HUDEP-2 (cell line): Measurements from ENCODE around the gene CRTC3.
"Not testable (repeated sequence)": the region's sequence is repeated elsewhere in the genome, so short reads cannot be mapped to it uniquely, and the experiment has no call there.

Experiments used
- DNase-seq, 76 experiments: peaks; one replicate each; lab custom pipeline; 2025; ENCODE audit not compliant: unreplicated experiment in 76 of 76; lab: John Stamatoyannopoulos, UW

Gene CRTC3

DNA sequence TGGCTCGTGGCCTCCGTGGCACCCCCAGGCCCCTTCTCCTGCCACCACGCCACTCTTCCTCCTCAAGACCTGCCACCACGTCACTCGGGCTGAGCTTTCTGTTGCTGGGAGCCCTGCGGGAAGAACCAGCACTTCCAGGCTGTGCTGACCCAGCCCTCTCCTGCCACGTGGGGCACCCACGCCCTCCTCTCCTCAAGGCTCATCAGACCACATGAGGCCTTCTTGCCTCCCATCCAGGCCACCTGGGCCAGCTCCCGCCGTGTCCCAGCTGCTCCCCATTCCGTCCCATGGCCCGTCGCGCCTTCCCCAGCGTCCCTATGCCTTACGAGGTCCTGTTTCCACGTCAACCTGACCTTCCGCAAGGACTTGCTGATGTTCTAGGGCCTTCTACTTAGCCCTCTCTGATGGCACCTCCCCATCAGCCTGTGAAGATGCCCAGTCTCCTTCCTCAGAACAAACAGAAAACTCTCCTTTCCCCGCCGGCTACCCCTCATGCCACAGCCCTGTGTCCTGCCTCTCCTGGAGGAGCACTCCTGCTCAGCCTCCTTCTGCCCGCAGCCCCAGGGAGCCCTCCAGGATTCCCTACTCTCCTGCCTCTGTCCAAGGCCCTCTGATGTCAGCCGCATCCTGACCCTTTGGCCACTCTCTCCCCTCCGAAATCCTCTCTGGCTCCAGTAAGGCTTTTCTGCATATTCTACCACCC lies 116.3 kb downstream of the CRTC3 start:
- DNase-seq, result peak in 2 of 76 experiments; percentile 10 to 13

DNA sequence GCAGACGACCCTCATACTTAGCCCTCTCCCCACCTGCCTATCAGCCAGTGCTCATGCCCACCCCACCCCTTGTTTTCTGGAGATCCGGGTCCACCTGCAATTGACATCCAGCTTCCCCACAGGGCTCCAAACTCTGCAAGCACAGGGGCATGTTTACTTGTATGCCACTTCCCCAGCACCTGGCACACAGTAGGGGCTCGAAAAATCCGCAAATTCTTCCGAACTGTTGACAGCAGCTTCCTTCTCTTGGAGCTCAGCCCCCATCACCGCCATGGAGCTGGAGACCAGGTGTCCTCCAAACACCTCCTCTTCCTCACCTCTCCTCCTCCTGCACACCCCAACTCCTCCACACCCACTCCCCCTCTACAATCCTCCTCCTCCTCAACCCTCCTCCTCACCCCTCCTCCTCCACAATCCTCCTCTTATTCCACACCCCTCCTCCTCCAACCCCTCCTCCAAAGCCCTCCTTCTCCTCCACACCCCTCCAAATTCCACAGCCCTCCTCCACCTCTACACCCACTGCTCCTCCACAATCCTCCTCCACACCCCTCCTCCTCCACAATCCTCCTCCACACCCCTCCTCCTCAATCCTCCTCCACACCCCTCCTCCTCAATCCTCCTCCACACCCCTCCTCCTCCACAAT lies 117.1 kb downstream of the CRTC3 start:
- peak in 2 of 76 experiments; percentile 24 to 41 for DNase-seq

DNA sequence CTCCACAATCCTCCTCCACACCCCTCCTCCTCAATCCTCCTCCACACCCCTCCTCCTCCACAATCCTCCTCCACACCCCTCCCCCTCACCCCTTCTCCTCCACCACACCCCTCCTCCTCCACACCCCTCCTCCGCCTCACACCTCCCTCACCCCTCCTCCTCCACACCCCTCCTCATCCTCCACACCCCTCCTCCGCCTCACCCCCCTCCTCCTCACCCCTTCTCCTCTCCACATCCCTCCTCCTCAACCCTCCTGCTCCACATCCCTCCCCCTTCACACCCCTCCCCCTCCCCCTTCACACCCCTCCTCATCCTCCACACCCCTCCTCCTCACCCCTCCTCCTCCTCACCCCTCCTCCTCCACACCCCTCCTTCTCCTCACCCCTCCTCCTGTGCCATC lies 117.6 kb downstream of the CRTC3 start:
- DNase-seq, result peak in 31 of 76 experiments; percentile 17 to 55 (median 33)

DNA sequence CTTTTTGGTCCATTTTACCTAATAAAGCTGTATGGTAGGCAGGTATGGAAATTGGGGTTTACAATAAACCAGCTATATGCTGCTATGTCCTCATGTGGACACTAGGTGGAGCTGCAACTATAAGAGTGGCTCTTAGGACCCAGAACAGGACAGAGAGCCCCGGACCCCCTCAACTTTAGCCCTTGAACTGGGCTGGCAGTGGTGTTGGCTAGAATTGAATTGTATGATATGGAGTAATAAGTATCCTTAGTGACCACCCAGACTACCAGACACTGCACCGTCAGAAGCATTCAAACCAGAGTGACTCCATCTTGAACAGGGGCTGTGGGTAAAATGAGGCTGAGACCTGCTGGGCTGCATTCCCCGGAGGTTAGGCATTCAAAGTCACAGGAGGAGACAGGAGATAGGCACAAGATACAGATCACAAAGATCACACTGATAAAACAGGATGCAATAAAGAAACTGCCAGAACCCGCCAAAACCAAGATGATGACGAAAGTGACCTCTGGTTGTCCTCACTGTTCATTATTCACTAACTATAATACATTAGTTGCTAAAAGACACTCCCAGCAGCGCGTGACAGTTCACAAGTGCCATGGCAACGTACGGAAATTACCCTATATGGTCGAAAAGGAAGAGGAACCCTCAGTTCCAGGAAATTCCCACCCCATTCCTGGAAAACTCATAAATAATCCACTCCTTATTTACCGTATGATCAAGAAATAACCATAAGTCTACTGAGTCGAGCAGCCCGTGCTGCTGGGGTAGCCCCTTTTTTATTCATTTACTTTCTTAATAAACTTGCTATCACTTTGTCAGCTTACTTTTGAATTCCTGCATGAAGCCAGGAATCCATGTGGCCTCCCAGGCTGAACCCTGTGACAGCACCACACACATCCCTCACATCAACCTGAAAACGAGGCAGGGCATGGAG lies 118.7 kb downstream of the CRTC3 start:
- DNase-seq, result peak in 74 of 76 experiments; percentile 13 to 96 (median 77)

DNA sequence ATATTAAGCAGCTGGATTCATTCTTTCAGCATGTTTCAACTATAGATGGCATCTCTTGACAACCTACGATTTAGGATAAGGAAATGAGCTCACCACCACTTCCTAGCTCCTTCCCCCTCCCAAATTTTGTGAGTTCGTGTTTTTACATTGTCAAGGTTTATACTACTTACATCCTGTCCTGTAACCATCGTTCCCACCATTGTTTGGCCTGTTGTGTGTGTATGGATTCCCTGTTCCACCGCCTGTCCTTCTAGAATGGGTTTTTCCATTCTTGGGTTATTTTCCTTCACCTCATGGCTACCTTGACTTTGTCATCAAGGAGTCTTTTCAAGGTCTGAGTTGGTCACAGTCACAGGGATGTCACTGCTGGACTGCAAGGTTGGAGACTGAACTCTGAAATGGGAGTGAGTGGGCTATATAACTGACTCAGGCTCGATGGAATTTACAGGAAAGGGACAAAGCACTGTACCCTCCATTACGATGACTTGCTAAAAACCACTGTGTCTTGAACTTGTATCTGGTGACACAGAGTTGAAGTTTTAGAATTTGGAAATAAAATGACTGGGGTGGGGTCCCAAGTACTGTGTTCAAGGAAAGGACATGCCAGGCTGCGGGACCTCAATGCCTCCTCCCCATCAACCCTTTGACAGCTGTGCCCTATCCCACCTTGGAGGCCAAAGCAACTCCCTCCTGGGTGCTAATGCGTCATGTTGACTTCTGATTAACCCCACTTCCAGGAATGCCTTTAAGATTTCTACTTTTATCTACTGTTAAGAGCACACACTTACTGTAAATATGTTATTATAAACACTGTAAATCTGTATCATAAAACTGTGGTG lies 120.6 kb downstream of the CRTC3 start:
- DNase-seq, result peak in 2 of 76 experiments; percentile 8 to 17

DNA sequence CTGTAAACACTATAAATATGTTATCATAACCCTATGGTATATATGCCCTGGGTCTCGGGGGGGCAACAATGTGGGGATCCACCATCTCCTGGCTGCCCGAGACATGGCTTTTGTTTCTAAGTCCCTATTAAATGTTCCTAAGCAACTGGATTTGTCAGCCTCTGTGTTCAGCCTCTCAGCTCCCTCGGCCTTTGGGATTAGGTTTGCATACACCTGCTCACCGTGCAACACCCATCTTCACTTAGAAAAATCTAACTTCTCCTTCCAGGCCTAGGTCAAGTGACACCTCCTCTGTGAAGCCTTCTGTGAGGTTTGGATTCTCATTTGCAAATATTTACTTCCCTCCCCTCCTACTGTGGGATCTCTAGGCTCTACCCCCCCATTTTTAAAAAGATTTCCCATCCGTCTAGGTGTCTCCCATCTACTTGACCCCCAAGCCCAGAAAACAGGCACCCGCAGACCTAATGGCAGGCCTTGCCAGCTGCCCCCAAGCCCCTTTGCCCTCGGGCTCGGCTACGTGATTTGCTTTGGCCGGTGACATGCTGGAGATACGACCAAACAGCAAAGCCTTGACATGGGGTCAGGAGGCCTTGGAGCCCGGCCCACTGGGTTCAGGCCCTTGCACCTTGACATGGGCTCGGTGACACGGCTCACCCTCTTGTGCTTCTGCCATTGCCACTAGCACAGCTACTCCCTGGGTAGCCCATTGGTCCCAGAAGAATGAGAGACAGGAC lies 121.4 kb downstream of the CRTC3 start:
- no peak for DNase-seq

DNA sequence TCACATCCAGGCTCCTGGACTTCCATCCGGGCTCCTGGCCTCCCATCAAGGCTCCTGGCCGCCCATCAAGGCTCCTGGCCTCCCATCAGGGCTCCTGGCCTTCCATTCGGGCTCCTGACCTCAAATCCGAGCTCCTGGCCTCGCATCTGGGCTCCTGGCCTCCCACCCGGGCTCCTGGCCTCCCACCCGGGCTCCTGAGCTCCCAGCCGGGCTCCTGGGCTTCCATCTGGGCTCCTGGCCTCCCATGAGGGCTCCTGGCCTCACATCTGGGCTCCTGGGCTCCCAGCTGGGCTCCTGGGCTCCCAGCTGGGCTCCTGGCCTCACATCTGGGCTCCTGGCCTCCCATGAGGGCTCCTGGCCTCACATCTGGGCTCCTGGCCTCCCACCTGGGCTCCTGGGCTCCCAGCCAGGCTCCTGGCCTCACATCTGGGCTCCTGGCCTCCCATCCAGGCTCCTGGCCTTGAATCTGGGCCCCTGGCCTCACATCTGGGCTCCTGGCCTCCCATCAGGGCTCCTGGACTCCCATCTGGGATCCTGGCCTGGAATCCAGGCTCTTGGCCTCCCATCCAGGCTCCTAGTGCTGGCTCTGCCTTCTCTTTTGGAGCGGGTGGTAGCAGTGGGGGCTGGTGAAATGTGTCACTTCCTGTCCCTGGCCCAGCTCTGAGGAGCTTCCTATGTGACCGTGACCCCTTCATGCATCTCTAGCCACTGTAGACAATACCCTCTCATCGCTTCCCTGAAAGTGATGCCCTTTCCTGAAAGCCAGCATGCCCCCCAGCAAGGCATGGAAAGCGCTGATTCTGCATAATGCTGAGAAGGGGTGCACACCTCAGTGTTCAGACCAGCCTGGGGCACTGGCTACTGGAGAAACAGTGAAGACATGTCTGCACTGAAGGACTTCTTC lies 124.8 kb downstream of the CRTC3 start:
- no peak for DNase-seq

DNA sequence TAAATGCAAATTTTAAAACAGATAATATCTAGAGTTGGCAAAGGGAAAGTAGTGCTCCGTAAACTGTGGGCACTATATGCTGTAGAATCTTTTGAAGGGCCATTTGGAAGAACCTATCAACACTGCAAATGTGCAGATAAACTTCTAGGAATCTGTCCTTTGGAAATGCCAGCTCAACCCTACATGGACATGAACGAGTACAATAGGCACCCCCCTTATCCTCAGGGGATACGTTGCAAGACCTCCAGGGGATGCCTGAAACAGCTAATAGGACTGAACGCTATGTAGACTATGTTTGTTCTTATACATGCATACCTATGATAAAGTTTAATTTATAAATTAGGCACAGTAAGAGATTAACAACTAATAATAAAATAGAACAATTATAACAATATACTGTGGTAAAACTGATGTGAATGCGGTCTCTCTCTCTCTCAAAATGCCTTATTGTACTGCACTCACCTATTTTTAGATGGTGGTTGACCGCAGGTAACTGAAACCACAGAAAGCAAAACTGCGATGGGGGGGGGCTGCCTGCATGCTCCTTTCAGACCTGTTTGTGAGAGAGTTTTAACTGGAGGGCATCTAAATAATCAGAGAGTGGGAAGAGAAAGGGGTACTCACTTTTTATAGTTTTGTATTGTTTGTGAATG lies 127.9 kb downstream of the CRTC3 start:
- peak in 6 of 76 experiments; percentile 4 to 18 (median 11) for DNase-seq

DNA sequence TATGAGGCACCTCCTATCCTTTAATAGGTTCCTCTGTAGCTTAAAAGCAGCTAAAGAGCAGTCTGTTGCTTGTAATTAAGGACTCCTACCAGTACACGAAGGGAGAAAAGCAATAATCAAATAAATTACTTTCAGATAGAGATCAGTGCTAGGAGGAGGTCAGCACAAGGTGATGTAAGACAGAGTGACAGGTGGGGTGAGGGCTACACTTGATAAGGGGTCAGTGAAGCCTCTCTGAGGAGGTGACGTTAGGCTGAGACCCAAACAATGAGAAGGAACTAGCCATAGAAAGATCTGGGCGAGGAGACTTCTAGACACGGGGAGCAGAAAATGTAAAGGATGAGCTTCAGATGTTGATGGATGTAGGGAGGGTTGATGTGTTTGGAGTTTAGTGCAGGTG lies 129.8 kb downstream of the CRTC3 start:
- DNase-seq, result no peak

DNA sequence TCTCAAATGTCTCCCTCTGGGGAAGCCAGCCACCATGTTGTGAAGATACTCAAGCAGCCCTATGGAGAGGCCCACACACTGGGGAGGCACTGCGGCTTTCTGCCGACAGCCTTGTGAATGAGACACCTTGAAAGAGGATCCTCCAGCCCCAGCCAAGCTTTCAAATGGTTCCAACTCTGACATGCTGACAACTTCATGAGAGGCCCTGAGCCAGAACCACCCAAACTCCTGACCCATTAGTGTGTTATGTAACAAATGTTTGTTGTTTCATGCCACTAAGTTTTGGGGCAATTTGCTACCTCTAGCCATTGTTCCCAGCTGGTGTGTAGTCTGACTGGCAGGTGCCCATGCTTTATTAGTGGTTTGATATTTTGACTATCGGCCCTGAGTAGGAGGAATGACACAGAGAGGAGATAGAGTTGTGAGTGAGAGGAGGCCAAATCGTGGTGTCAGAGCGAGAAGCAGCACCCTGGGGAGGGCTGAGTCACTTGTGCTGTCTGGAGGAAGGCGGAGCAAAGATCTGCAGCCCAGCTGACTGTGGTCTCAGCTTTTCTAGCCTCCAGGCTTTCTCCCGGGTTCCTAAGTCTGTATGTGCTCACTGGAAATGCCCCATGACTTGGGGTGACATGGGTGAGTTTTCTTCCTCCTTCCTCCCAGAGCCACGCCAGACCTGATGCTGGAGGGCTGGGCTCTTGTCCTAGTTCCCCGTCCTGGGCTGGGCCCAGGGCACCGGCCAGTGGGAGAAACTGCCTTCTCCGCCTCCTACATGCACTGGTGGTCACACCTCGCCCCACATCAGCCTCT lies 130.7 kb downstream of the CRTC3 start:
- DNase-seq, result peak in 67 of 76 experiments; percentile 16 to 79 (median 52)

DNA sequence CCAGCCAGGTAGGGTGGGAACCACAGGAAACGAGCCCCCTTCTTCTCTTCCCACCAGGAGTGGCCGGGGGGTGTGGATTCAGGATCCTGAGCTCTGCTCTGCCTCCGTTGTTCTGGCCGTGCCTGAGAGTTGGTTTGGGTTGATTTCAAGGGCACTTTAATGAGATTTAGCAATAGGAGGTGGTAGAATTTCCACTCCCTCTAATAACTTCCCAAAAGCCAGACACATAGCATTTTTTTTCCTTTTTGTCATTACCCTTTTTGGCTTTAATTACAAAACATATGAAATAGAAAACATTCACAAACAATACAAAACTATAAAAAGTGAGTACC lies 131.2 kb downstream of the CRTC3 start:
- not testable (repeated sequence) for DNase-seq

DNA sequence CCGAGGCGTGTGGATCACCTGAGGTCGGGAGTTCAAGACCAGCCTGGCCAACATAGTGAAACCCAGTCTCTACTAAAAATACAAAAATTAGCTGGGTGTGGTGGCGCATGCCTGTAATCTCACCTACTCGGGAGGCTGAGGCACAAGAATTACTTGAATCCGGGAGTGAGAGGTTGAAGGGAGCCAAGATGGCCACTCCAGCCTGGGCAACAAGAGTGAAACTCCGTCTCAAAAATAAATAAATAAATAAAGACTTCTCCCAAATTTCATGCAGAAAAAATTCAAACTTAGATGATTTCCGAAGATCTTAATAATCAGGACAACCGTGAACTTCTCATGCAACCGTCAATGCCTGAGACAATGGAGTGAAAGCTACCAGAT lies 134.3 kb downstream of the CRTC3 start:
- not testable (repeated sequence) for DNase-seq

DNA sequence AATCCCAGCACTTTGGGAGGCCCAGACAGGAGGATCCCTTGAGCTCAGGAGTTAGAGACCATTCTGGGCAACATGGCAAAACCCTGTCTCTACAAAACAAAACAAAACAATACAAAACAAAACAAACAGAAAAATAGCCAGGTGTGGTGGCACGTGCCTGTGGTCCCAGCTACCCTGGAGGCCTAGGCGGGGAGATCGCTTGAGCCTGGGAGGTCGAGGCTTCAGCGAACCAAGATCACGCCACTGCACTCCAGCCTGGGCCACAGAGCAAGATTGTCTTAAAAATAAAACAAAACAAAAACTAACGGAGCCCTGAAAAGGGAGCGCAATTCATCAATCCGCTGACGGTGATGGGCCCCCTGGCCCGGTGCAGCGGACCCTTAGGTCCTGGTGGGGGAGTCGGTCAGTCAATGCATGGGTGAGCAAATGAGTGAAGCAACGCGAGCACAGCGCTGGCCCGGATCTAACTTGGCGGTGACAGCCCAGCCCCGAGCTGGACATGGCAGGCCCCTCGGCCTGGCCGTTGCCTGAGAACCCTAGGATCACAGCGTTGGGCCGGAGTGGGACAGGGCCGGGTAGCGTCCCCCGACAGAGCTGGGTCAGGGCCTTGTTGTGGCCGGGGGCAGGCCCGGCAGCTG lies 135.0 kb downstream of the CRTC3 start:
- no peak for DNase-seq

DNA sequence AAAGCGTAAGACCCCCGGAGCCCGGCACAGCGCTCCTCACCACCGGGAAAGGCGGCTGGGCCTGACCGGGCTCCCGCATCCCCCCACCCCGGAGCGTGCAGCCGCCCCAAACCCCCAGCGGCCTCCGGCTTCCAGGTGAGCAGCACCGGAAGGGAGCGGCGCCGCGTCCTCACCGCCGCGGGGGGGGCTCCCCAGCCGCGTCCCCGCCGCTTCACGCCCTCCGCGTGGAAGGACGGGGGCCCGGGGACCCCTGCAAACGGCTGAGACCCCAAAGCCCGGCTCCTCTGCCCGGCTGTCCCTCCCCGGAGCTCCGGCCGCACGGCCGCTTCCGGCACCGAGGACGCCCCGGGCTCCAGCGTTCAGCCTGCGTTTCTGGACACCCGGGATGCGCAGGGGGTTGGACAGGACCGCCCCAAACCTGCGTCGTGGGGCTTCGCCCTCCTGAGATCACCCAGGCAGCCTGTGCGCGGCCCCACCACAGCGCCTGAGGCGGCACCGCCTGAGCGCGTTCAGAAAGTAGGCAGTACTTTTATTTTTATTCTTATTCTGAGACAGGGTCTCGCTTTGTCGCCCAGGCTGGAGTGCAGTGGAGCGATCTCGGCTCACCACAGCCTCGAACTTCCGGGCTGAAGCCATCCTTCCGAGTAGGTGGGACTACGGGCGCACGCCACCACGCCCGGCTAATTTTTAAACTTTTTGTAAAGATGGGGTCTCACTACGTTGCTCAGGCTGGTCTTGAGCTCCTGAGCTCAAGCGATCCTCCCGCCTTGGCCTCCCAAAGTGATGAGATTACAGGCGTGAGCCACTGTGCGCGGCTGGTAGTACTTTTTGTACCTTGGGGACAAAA lies 135.8 kb downstream of the CRTC3 start:
- DNase-seq, result peak in 53 of 76 experiments; percentile 14 to 69 (median 43)

DNA sequence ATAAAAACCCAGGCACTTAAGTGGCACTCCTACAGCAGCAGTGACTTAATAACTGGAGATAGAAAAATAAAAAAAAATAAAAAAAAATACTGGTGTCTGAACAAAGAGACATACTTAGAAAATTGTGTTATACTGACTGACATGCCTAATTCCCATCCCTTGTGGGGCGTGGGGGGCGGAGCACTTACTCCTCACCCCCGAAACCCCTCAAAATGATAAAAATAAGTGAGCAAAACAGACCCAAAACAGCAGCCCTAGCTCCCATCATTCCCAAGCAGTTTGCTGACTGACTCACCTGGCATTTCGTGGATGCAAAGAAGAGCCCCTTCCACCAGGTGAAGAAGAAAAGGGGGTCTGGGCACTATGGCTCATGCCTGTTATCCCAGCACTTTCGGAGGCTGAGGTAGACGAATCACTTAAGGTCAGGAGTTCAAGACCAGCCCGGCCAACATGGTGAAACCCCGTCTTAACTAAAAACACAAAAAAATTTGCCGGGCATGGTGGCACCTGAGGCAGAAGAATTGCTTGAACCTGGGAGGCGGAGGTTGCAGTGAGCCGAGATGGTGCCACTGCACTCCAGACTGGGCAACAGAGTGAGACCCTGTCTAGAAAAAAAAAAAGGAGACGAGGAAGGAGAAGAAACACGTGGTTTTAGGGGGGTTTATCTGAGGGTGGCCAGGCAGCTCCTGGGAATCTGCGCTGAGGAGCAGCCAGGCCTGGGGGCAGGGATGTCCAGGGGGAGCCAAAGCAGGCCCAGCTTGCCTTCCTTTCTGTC lies 136.6 kb downstream of the CRTC3 start:
- no peak for DNase-seq
